HL-60 (cell line): Measurements from ENCODE around the gene KIAA0586.

Experiments used
- DNase-seq, 2 experiments: peaks; one replicate each; pipeline ENCODE4 v3.0.0-alpha.2; 2010 to 2020; ENCODE audit warnings: low read depth in 1 of 2, low spot score in 1 of 2
- H3K27ac ChIP-seq: fragments of 250-450 bp; sonication (Bioruptor Pico); replicated peaks from 2 replicates; pipeline ENCODE4 v1.5.1; 2020; ENCODE audit warnings: mild to moderate bottlenecking, moderate library complexity
- H3K27me3 ChIP-seq: fragments of 250-450 bp; sonication (Bioruptor Pico); 2 replicates; pipeline ENCODE4 v1.5.1; 2021; ENCODE audit warnings: mild to moderate bottlenecking, moderate library complexity; ENCODE audit not compliant: insufficient read depth, poor library complexity, severe bottlenecking
- H3K4me3 ChIP-seq: replicated peaks from 2 replicates; pipeline ENCODE4 v1.5.1; 2011; ENCODE audit warnings: mild to moderate bottlenecking, control low read depth, low read length; ENCODE audit not compliant: insufficient read depth
- GABPA ChIP-seq: IDR thresholded peaks from 2 replicates; pipeline ENCODE4 v1.6.1; 2012; ENCODE audit warnings: low read depth
- POLR2AphosphoS5 ChIP-seq: IDR thresholded peaks from 2 replicates; pipeline ENCODE4 v1.6.1; 2012; ENCODE audit warnings: low read depth
- SPI1 ChIP-seq: IDR thresholded peaks from 2 replicates; pipeline ENCODE4 v1.6.1; 2012; ENCODE audit warnings: low read depth, mild to moderate bottlenecking, borderline replicate concordance
- TF ChIP-seq, protein P1 (sequence below): IDR thresholded peaks from 2 replicates; pipeline ENCODE4 v1.6.1; 2012; ENCODE audit warnings: low read depth; ENCODE audit not compliant: insufficient replicate concordance
- TF ChIP-seq, protein P2 (sequence below): IDR thresholded peaks from one replicate; pipeline ENCODE4 v1.5.1; 2011; ENCODE audit warnings: low read length, control low read depth, inconsistent platforms; ENCODE audit not compliant: insufficient read depth

KIAA0586 gene

DNA sequence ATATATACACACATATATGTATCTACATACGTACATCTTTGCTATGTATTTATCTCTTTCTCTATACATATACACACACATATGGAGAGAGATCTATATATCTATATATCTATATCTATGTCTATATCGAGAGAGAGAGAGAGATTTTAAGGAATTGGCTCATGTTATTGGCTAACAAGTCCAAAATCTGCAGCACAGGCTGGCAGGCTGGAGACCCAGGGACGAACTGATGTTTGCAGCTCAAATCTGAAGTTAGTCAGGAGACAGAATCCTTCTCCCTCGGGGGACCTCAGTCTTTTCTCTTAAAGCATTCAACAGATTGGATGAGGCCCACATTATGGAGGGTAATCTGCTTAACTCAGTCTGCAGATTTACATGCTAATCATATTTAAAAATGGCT lies 169.5 kb downstream of the KIAA0586 start:
- H3K4me3 ChIP-seq, result no peak overlapping the region
- H3K27me3 ChIP-seq, result no peaks in the 10 kb centered on the region
- TF ChIP-seq POLR2AphosphoS5, result no peak
- TF ChIP-seq SPI1, result no peak
- no peak for TF ChIP-seq GABPA
- TF ChIP-seq, protein P1, sequence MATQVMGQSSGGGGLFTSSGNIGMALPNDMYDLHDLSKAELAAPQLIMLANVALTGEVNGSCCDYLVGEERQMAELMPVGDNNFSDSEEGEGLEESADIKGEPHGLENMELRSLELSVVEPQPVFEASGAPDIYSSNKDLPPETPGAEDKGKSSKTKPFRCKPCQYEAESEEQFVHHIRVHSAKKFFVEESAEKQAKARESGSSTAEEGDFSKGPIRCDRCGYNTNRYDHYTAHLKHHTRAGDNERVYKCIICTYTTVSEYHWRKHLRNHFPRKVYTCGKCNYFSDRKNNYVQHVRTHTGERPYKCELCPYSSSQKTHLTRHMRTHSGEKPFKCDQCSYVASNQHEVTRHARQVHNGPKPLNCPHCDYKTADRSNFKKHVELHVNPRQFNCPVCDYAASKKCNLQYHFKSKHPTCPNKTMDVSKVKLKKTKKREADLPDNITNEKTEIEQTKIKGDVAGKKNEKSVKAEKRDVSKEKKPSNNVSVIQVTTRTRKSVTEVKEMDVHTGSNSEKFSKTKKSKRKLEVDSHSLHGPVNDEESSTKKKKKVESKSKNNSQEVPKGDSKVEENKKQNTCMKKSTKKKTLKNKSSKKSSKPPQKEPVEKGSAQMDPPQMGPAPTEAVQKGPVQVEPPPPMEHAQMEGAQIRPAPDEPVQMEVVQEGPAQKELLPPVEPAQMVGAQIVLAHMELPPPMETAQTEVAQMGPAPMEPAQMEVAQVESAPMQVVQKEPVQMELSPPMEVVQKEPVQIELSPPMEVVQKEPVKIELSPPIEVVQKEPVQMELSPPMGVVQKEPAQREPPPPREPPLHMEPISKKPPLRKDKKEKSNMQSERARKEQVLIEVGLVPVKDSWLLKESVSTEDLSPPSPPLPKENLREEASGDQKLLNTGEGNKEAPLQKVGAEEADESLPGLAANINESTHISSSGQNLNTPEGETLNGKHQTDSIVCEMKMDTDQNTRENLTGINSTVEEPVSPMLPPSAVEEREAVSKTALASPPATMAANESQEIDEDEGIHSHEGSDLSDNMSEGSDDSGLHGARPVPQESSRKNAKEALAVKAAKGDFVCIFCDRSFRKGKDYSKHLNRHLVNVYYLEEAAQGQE, result no peak
- TF ChIP-seq, protein P2, sequence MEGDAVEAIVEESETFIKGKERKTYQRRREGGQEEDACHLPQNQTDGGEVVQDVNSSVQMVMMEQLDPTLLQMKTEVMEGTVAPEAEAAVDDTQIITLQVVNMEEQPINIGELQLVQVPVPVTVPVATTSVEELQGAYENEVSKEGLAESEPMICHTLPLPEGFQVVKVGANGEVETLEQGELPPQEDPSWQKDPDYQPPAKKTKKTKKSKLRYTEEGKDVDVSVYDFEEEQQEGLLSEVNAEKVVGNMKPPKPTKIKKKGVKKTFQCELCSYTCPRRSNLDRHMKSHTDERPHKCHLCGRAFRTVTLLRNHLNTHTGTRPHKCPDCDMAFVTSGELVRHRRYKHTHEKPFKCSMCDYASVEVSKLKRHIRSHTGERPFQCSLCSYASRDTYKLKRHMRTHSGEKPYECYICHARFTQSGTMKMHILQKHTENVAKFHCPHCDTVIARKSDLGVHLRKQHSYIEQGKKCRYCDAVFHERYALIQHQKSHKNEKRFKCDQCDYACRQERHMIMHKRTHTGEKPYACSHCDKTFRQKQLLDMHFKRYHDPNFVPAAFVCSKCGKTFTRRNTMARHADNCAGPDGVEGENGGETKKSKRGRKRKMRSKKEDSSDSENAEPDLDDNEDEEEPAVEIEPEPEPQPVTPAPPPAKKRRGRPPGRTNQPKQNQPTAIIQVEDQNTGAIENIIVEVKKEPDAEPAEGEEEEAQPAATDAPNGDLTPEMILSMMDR, result no peak
- no peak for DNase-seq
- H3K27ac ChIP-seq, result no peak overlapping the region

DNA sequence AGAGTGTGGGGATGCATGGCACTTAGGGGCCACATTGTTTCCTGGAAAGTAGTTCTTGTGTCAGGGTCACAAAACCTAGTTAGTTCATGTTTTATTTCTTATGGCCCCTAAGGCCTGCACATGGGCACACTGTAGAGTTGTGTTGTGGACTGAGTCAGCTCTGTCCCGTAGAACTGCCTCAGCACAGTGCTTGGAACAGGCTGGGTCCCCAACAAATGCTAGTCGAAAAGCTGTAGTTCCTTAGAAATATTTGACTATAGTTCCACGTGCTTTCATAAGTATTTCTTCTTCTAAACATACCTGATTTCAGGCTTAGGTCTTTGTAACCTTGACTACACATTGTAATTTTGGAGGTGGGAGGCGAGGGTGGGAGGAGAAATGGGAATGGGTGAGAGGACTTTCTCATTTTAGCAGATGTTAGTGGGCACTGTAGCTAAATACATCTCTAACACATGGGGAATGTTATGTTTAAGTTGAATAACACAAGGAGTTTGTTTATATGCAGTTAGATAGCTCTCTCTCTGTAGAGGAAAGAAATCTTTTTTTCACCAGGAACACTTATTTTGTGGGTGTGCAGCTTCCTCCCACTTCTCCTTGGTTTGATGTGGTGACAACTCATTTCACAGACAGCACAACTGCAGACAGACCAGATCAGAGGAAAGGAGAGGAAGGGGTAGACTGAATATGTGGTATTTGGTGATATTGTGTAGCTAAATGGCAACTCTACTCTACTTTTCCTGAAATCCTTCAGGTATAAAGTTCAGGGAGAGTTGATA lies 170.7 kb downstream of the KIAA0586 start:
- no peak for DNase-seq
- H3K27me3 ChIP-seq, result no peaks in the 10 kb centered on the region
- H3K4me3 ChIP-seq, result no peak overlapping the region
- no peak overlapping the region for H3K27ac ChIP-seq
- TF ChIP-seq POLR2AphosphoS5, result no peak
- no peak for TF ChIP-seq GABPA
- TF ChIP-seq, protein P2, result no peak
- TF ChIP-seq SPI1, result no peak
- TF ChIP-seq, protein P1, result no peak

DNA sequence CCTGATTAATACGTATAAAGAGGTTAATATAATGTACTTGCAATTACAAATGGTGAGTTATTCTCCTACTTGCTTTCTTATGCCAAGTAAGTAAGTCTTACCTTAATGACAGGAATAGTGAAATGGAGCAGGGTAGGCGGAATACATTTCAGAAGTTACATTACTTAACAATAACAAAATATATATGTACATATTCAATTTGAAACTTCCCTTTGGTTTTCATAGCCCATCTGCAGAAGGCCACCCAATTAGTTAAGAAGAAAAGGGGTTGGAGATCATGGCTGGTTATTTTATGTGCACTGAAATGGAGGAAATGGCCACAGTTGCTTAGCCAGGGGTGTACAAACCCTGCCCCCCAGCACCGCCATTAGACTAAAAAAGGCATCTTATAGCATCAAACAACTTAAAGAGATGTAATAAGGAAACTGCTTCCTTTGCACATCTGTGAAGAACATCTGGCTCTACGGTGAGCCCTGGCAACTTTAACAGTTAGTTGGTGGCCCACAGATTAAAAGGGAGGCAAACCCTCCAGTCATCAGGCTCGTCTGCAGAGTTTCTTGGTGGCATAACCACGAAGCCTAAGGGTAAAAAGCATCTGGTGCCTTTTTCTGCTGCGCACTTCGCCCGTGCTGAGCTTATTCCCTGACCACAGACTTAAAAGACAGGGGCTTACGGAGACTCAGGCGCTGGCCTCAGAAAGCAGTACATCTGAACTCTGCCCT lies 171.4 kb downstream of the KIAA0586 start:
- Histone ChIP-seq H3K27me3 (no peaks in the 10 kb centered on the region), H3K4me3 (no peak overlapping the region), H3K27ac (no peak overlapping the region)
- TF ChIP-seq GABPA (no peak), POLR2AphosphoS5 (no peak), SPI1 (no peak)
- TF ChIP-seq, protein P1, result no peak
- TF ChIP-seq, protein P2, result no peak
- no peak for DNase-seq
